Astrocyte of the spinal cord (primary cell): ENCODE results near the gene NTNG2.

Source experiments
- DNase-seq: peaks from one replicate; pipeline ENCODE4 v3.0.0; 2011; ENCODE audit warnings: low read depth, low spot score
- H3K4me3 ChIP-seq: 2 replicates; pipeline ENCODE4 v1.5.1; 2011; ENCODE audit warnings: low read depth, mild to moderate bottlenecking, low read length, moderate library complexity
- in situ Hi-C: cut with HindIII; loops from 2 replicates; pipeline ENCODE4 v1.10.0; 2017; ENCODE audit warnings: low sequenced_read_pairs
- TF ChIP-seq, protein P1 (sequence below): IDR thresholded peaks from 2 replicates; pipeline ENCODE4 v1.5.1; 2012; ENCODE audit warnings: low read depth, mild to moderate bottlenecking, low read length, inconsistent platforms

The NTNG2 gene

DNA sequence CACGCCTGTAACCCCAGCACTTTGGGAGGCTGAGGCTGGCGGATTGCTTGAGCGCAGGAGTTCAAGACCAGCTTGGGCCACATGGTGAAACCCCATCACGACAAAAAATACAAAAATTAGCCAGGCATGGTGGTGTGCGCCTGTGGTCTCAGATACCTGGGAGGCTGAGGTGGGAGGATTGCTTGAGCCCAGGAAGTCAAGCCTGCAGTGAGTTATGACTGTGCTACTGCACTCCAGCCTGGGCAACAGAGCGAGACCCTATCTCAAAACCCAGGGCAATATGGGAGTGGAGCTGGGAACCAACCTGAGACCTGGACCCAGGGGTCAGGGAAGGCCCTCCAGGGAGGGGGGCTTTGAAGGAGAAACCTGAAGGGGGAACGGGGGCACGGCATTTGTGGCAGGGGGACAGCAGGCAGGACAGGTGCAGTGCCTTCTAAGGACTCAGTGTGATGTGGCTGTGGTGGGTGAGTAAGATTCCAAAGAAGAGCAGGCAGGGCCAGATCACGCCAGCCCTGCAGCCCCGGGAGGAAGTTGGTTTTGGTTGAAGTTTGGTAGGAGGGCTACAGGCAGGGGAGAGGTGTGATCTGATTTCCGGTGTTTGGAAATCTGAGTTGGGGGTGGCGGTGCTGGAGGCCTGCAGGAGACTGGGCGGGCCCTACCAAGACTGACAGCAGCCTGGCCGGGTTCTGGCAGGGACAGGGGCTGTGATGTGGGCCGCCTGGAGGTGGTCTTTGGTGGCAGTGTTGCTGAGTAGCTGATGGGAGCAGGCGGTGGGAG is 46.2 kb downstream of the NTNG2 start:
- in situ Hi-C loops = no loop called here
- DNase-seq = no peak
- TF ChIP-seq, protein P1, sequence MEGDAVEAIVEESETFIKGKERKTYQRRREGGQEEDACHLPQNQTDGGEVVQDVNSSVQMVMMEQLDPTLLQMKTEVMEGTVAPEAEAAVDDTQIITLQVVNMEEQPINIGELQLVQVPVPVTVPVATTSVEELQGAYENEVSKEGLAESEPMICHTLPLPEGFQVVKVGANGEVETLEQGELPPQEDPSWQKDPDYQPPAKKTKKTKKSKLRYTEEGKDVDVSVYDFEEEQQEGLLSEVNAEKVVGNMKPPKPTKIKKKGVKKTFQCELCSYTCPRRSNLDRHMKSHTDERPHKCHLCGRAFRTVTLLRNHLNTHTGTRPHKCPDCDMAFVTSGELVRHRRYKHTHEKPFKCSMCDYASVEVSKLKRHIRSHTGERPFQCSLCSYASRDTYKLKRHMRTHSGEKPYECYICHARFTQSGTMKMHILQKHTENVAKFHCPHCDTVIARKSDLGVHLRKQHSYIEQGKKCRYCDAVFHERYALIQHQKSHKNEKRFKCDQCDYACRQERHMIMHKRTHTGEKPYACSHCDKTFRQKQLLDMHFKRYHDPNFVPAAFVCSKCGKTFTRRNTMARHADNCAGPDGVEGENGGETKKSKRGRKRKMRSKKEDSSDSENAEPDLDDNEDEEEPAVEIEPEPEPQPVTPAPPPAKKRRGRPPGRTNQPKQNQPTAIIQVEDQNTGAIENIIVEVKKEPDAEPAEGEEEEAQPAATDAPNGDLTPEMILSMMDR = no peak

DNA sequence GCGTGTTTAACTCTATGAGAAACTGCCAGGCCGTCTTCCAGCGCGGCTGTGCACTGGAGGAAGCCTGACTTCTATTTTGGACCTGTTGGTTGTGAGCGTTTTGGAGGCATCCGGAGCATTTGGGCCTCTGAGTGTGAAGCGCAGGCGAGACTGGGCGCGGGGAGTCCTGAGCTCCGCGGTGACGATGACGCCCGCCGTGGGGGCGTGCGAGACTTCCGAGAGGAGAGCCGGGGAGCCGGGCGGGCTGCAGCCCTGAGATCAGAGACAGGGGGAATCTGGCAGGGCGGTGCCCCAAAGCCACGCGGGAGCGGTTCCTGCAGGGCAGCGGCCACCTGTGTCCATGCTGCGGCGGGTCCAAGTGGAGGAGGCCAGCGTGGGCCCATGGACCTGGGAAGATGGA is 47.4 kb downstream of the NTNG2 start:
- TF ChIP-seq, protein P1 = no peak
- no peak overlapping the region for H3K4me3 ChIP-seq
- in situ Hi-C loops = no loop called here
- DNase-seq = no peak

More for the DNA sequence above, 46.2 kb downstream of the NTNG2 start:
- H3K4me3 ChIP-seq = no peak overlapping the region

DNA sequence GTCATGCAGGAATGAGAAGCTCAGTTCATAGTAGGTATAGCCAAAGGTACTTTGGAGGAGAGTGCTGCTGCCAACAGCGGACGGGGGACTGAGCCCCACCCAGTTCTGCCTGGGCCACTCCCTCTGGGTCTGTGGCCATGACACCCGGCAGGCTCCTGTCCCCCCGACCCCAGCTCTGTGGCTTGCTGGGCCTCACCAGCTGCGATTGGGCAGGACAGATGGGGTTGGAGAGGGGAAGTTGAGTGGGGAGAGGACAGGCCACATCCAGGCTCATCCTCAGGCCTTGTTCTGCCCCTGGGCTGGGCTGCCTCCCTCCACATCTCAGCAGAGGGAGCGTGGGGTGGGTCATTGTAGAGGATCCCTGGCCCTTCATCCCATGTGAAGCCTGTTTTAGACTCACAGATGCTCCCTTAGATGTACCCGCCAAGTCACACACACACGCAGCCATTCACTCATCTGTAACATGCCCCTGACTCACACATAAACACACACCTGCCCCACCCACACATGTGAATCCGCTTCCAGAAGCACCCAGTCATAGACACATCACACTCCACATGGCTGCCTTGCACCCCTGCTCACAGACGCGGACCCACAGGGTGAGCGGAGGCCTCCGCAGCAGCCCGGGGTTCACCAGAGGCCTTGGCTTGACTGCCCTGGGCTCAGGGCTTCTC is 48.8 kb downstream of the NTNG2 start:
- in situ Hi-C loops = no loop called here
- no peak for DNase-seq
- TF ChIP-seq, protein P1 = no peak
- no peak overlapping the region for H3K4me3 ChIP-seq

DNA sequence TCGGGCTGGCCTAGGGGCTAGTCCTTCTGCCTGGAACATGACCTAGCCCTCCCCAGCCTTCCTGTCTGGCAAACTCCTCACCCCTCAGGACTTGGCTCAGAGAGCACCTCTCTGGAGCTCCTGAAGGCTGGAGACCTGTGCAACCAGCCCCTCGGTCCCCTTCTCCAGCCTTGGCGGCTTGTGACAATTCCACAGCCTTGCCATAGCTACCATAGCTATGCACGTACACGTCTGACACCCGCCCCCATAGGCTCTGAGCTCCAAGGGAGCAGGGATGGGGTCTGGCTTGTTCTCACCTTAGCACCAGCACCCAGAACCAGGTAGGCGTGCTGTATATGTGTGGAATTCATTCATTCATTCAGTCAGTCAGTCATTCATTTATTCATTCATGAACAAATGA is 49.7 kb downstream of the NTNG2 start:
- no peak for DNase-seq
- H3K4me3 ChIP-seq = no peak overlapping the region
- TF ChIP-seq, protein P1 = no peak
- in situ Hi-C loops = no loop called here

DNA sequence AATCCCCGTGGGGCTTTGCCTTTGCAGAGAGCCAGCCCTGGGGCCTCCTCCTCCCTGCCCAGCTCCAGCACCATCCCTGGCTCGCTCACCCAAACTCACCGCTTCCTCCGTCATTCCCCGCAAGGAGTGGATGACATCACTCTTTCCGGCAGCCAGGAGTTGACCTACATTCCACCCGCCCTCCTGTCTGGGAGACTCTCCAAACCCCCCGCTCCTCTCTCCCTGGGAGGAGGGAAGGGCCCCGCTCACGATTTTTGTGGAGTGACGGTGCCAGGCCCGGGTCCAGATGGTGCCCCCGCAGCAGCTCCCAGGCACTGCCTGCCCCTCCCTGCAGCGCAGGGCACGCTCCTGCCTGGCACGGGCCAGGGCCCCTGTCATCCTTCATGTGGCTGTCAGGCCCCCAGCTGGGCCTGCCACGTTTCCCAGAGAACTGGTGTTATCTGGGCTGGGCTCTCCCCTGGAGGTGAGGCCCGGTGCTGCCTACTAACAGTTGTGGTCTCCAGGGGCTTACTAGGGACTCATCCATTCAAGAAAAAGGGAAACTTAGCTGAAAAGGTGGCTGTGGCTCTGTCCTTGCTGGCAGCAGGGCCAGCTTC is 52.3 kb downstream of the NTNG2 start:
- peak; percentile 90 for DNase-seq
- TF ChIP-seq, protein P1 = peak; percentile 29
- no peak overlapping the region for H3K4me3 ChIP-seq
- in situ Hi-C loops = no loop called here

DNA sequence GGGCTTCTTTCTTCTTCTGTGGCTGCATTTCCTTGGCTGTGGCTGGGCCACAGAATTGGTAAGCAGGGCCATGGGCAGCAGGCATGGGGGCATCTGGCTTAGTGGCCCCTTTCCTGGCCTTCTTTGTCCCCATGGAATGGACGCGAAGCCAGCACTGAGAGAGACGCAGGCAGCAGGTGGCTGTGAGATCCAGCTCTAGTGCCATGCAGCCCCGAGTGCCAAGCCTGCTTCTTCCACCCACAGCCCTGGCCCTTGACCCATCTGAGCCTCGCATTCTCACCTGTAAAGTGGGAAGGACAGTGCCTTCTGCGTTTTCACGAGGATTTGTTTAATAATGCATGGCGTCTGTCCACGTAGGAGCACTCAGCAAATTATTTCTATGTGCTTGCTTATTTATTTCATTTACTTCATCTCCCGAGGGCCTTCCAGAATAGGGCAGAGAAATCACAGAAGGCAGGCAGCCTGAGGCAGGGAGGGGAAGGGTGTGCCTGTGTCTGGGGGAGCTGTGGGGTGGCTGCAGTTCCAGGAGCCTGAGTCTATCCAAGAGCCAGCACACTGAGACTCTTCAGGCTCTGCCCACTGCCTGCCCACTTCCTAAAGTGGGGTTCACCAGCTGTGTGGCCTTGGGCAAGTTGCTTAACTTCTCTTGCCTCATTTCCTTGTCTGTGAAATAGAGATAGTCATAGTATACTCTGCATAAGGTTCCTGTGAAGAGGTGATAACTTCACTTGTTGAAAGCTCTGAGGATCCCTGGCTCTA is 55.2 kb downstream of the NTNG2 start:
- H3K4me3 ChIP-seq = no peak overlapping the region
- in situ Hi-C loops = no loop called here
- DNase-seq = no peak
- TF ChIP-seq, protein P1 = no peak
